CD14-positive monocyte (primary cell): ENCODE measurements around the gene UGT3A1. TPM values are rescaled to one million over a fixed set of nuclear protein-coding genes. Genes with fewer than 3 reads are reported as not detected.

ENCODE experiments used
- DNase-seq, 3 donors: peaks; one replicate each; pipeline ENCODE4 v3.0.0-alpha.2; 2011 to 2022
- H2AFZ ChIP-seq: 2 replicates; pipeline ENCODE4 v1.6.0; 2012; ENCODE audit warnings: mild to moderate bottlenecking, low read depth, low read length, inconsistent platforms; ENCODE audit not compliant: insufficient read depth, poor library complexity, severe bottlenecking
- H3K27ac ChIP-seq, 2 donors: 1 replicate in 1 of 2; 2 replicates in 1 of 2; pipeline ENCODE4 v1.5.1; 2012 to 2013; ENCODE audit warnings: low read length in 2 of 2, control low read depth in 1 of 2, inconsistent platforms in 1 of 2, low read depth in 1 of 2, mild to moderate bottlenecking in 1 of 2
- H3K27me3 ChIP-seq, 2 donors: one replicate each; pipeline versions ENCODE4 v1.6.0 to v1.6.1; 2011 to 2013; ENCODE audit warnings: low read length in 2 of 2; ENCODE audit not compliant: control insufficient read depth in 2 of 2, insufficient read depth in 2 of 2
- H3K36me3 ChIP-seq, 2 donors: replicated peaks in 1 of 2; 1 replicate in 1 of 2; 2 replicates in 1 of 2; pipeline versions ENCODE4 v1.5.1 to v1.6.1; 2012 to 2013; ENCODE audit warnings: low read length in 2 of 2, control low read depth in 1 of 2, inconsistent platforms in 1 of 2, mild to moderate bottlenecking in 1 of 2; ENCODE audit not compliant: insufficient read depth in 2 of 2, control insufficient read depth in 1 of 2
- H3K4me1 ChIP-seq, 2 donors: 1 replicate in 1 of 2; 2 replicates in 1 of 2; pipeline versions ENCODE4 v1.5.1 to v1.6.1; 2012 to 2013; ENCODE audit warnings: low read length in 2 of 2, control low read depth in 1 of 2, inconsistent platforms in 1 of 2, mild to moderate bottlenecking in 1 of 2, moderate library complexity in 1 of 2; ENCODE audit not compliant: insufficient read depth in 2 of 2, control insufficient read depth in 1 of 2
- H3K4me2 ChIP-seq: replicated peaks from 2 replicates; pipeline ENCODE3; 2012; ENCODE audit warnings: low read length, moderate library complexity, mild to moderate bottlenecking; ENCODE audit not compliant: poor library complexity, severe bottlenecking; ENCODE audit errors: extremely low read depth
- H3K4me3 ChIP-seq, 3 experiments: fragments of 200-600 bp in 1 of 3; sonication (generic) in 1 of 3; replicated peaks in 1 of 3; 1 replicate in 2 of 3; 2 replicates in 1 of 3; pipeline ENCODE4 v1.5.1; 2011 to 2013; ENCODE audit warnings: low read length in 3 of 3, mild to moderate bottlenecking in 3 of 3, control low read depth in 2 of 3, low read depth in 2 of 3, inconsistent platforms in 1 of 3, moderate library complexity in 1 of 3
- H3K79me2 ChIP-seq: 2 replicates; pipeline ENCODE4 v1.6.0; 2012; ENCODE audit warnings: mild to moderate bottlenecking, control low read depth, inconsistent platforms, low read length, moderate library complexity; ENCODE audit not compliant: insufficient read depth
- H3K9ac ChIP-seq: 2 replicates; pipeline ENCODE4 v1.6.0; 2017; ENCODE audit warnings: low read length, mild to moderate bottlenecking; ENCODE audit not compliant: insufficient read depth, poor library complexity, severe bottlenecking
- H3K9me3 ChIP-seq, 2 donors: replicated peaks in 1 of 2; 1 replicate in 1 of 2; 2 replicates in 1 of 2; pipeline versions ENCODE4 v1.5.1 to v1.6.1; 2012 to 2013; ENCODE audit warnings: low read length in 2 of 2, control low read depth in 1 of 2; ENCODE audit not compliant: control insufficient read depth in 1 of 2, insufficient read depth in 1 of 2
- H4K20me1 ChIP-seq: 2 replicates; pipeline ENCODE4 v1.6.0; 2012; ENCODE audit warnings: mild to moderate bottlenecking, low read length, control low read depth, moderate library complexity; ENCODE audit not compliant: insufficient read depth
- H3K27ac Mint-ChIP-seq, 7 donors: one replicate each; pipeline ENCODE4 v1.8.0; 2020; ENCODE audit warnings: mild to moderate bottlenecking in 7 of 7, mixed read lengths in 7 of 7, moderate library complexity in 6 of 7, inconsistent platforms in 2 of 7
- H3K27me3 Mint-ChIP-seq, 3 donors: one replicate each; pipeline ENCODE4 v1.8.0; 2021 to 2022; ENCODE audit warnings: low read depth in 3 of 3, mild to moderate bottlenecking in 3 of 3, mixed read lengths in 3 of 3, moderate library complexity in 3 of 3, inconsistent platforms in 1 of 3
- H3K36me3 Mint-ChIP-seq, 2 donors: one replicate each; pipeline ENCODE4 v1.8.0; 2020; ENCODE audit warnings: mixed read lengths in 2 of 2, inconsistent platforms in 1 of 2, mild to moderate bottlenecking in 1 of 2
- H3K4me1 Mint-ChIP-seq: one replicate; pipeline ENCODE4 v1.8.0; 2020; ENCODE audit warnings: mild to moderate bottlenecking, mixed read lengths
- H3K4me3 Mint-ChIP-seq, 2 donors: one replicate each; pipeline ENCODE4 v1.8.0; 2020; ENCODE audit warnings: mild to moderate bottlenecking in 2 of 2, mixed read lengths in 2 of 2, moderate library complexity in 1 of 2
- H3K9me3 Mint-ChIP-seq, 7 donors: one replicate each; pipeline ENCODE4 v1.8.0; 2020 to 2022; ENCODE audit warnings: mixed read lengths in 7 of 7, mild to moderate bottlenecking in 6 of 7, moderate library complexity in 6 of 7, inconsistent platforms in 2 of 7
- WGBS: methylation state at CpG from one replicate; pipeline ENCODE4 v1.1.5; 2013; ENCODE audit warnings: missing lambda C conversion rate; ENCODE audit not compliant: insufficient coverage; 5-methylcytosine and 5-hydroxymethylcytosine counted together
- intact Hi-C, 2 donors: fragments of 100-400 bp; cut with micrococcal nuclease; formaldehyde crosslinking; loops; one replicate each; pipeline versions ENCODE4 v1.15.0 to v1.15.1; 2023
- polyA plus RNA-seq, 3 donors: library from polyadenylated mRNA; depleted of rRNA in 1 of 3; unstranded in 2 of 3; stranded (reverse) in 1 of 3; fragments of 300-500 nt in 2 of 3; fragments of >200 nt in 1 of 3; fragmentation: Illumina TruSeq in 2 of 3; gene quantifications; 1 replicate in 2 of 3; 2 replicates in 1 of 3; pipeline ENCODE4 v1.2.3, GENCODE V29; 2012 to 2021
- TF ChIP-seq, protein P1 (sequence below): fragments of 200-600 bp; IDR thresholded peaks from one replicate; pipeline ENCODE4 v1.8.0; 2022; ENCODE audit warnings: antibody characterized with exemption, mild to moderate bottlenecking

Gene UGT3A1
- polyA plus RNA-seq, 3 donors, result not detected

DNA sequence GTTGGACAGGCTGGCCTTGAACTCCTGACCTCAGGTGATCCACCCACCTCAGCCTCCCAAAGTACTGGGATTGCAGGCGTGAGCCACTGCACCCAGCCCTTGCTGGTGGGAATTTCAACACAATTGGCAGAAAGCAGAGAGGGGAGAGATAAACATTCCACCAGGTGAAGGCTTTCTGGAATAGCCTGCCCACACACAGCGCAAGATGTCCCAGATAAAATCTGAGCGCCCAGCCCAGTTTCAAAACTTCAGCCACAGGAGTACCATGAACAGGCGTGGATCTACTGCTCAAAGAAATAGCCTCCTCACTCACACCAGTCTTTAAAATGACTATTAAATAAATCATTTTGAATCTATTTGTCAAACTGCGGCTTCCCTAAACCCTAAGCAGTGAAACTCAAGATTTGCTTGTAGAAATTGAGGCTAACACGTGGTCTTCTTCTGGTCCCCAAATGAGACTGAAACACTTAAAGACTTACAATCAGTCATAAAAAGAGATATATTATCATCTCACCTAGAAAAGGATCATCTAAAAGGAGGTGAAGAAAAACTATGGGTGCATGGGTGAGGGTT is 87.5 kb downstream of the UGT3A1 start:
- Mint-ChIP-seq H3K27ac (no peak overlapping the region), H3K4me1 (no peaks in the 10 kb centered on the region), H3K27me3 (peaks cover 0 to 3% (median 0%) of the 10 kb centered on the region in 3 donors), H3K4me3 (no peak overlapping the region), H3K36me3 (no peaks in the 10 kb centered on the region), H3K9me3 (peaks cover 0 to 8% (median 4%) of the 10 kb centered on the region in 7 donors)
- no peak for DNase-seq
- Histone ChIP-seq H2AFZ (no peak overlapping the region), H3K9me3 (no peaks in the 10 kb centered on the region), H3K9ac (no peak overlapping the region), H3K79me2 (no peaks in the 10 kb centered on the region), H3K27me3 (no peaks in the 10 kb centered on the region), H4K20me1 (no peaks in the 10 kb centered on the region), H3K4me3 (no peak overlapping the region), H3K27ac (no peak overlapping the region), H3K4me1 (no peaks in the 10 kb centered on the region), H3K36me3 (no peaks in the 10 kb centered on the region), H3K4me2 (no peak overlapping the region)
- intact Hi-C loops, result no loop called here
- TF ChIP-seq, protein P1, sequence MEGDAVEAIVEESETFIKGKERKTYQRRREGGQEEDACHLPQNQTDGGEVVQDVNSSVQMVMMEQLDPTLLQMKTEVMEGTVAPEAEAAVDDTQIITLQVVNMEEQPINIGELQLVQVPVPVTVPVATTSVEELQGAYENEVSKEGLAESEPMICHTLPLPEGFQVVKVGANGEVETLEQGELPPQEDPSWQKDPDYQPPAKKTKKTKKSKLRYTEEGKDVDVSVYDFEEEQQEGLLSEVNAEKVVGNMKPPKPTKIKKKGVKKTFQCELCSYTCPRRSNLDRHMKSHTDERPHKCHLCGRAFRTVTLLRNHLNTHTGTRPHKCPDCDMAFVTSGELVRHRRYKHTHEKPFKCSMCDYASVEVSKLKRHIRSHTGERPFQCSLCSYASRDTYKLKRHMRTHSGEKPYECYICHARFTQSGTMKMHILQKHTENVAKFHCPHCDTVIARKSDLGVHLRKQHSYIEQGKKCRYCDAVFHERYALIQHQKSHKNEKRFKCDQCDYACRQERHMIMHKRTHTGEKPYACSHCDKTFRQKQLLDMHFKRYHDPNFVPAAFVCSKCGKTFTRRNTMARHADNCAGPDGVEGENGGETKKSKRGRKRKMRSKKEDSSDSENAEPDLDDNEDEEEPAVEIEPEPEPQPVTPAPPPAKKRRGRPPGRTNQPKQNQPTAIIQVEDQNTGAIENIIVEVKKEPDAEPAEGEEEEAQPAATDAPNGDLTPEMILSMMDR, result no peak
- 96% methylated on average over 4 of the region's 6 CpGs for WGBS

DNA sequence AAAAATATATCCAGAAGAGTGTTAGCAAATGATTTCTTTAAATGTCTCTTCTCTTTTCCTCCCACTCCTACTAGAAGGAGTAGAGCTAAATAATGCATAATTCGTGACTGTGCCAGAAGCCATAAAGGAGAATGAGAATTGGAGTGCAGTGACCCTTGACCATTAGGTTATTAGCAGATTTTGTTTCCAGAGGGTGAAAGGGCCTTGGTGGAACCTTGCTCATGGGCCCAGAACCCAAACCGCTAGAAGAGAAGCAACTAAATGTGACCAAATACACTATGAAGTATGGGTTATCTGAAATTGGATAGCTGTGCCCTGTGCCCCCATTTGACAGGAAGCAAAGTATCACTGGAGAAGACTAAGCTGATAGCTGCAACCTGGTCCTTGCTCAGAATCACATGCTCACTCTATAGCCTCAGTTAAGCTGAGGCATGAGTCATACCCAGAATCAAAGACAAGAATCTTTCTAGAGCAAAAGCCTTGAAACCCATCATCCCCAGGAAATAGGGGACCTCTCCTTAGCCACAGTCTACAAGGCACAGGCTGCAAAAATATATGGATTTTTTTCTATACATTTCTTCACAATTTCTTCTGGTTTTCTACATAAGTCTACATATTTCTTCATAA is 89.0 kb downstream of the UGT3A1 start:
- Mint-ChIP-seq H3K27ac (peak overlapping the region in 1 of 7 donors; percentile 6), H3K4me1 (no peaks in the 10 kb centered on the region), H3K27me3 (peaks cover 0 to 3% (median 0%) of the 10 kb centered on the region in 3 donors), H3K9me3 (peaks cover 0 to 8% (median 4%) of the 10 kb centered on the region in 7 donors), H3K36me3 (no peaks in the 10 kb centered on the region), H3K4me3 (no peak overlapping the region)
- H3K9ac ChIP-seq, result no peak overlapping the region
- no peak overlapping the region for H3K4me2 ChIP-seq
- no peaks in the 10 kb centered on the region for H3K9me3 ChIP-seq
- TF ChIP-seq, protein P1, result no peak
- H3K4me3 ChIP-seq, result no peak overlapping the region
- WGBS, result 100% methylated on average over 1 of the region's 2 CpGs
- H3K36me3 ChIP-seq, result no peaks in the 10 kb centered on the region
- no peak for DNase-seq
- intact Hi-C loops, result no loop called here
- no peaks in the 10 kb centered on the region for H3K79me2 ChIP-seq
- H2AFZ ChIP-seq, result no peak overlapping the region
- H4K20me1 ChIP-seq, result no peaks in the 10 kb centered on the region
- H3K4me1 ChIP-seq, result no peaks in the 10 kb centered on the region
- no peak overlapping the region for H3K27ac ChIP-seq
- no peaks in the 10 kb centered on the region for H3K27me3 ChIP-seq

Other genes starting within 250 kb of the UGT3A1 start
- 1 to 10 TPM in 2 of 3 donors, under 1 TPM in 1; 0.12 to 1.9 (median 1.1) TPM for gene IL7R, start 134.5 kb downstream of the UGT3A1 start, polyA plus RNA-seq
- not detected for gene CAPSL, start 52.8 kb downstream of the UGT3A1 start, polyA plus RNA-seq
- gene UGT3A2, start 75.5 kb upstream of the UGT3A1 start, polyA plus RNA-seq, result not detected
- gene LMBRD2, start 160.5 kb upstream of the UGT3A1 start, polyA plus RNA-seq, result 1 to 10 TPM; 2.1 to 6.4 (median 2.3) TPM
- gene SKP2, start 160.7 kb upstream of the UGT3A1 start, polyA plus RNA-seq, result 10 to 100 TPM; 14.4 to 18.0 (median 15.5) TPM